ENCODE measurements around the gene CCL20.
"Not testable (repeated sequence)": the region's sequence is repeated elsewhere in the genome, so short reads cannot be mapped to it uniquely, and the experiment has no call there.

CCL20 gene, protein sequence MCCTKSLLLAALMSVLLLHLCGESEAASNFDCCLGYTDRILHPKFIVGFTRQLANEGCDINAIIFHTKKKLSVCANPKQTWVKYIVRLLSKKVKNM

DNA sequence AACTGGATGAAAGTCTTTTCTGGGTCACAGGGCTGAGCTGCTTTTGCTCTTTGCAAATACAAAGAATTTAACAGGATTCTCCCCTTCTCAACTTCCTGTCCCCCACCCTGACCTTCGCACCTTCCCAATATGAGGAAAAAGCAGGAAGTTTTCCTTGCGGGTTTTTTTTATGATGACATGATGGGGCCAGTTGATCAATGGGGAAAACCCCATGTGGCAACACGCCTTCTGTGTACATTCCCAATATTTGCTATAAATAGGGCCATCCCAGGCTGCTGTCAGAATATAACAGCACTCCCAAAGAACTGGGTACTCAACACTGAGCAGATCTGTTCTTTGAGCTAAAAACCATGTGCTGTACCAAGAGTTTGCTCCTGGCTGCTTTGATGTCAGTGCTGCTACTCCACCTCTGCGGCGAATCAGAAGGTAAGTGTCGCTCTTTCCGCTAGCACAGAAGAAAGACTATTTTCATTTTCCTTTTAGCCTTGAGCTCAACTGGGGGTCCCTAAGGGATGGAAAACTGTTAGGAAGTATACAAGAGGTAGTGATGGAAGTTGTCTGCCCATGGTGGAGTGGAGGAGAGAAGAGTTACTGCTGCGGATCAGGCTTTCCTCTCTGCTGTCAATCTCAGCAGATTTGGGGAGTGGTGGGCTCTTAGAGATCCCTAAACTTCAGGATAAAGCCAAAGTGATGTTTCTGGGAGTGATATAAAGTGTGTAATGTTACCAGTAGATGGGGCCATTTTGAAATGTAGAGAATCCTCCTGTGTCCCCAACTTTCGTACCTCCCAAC, at the start of gene CCL20:
Gene CCL20, plus strand, starts transcription at position 281 of the 792 bp plus-strand sequence. Its CDS starts 70 bp downstream, at position 351.
- no peak for DNase-seq (ENCODE audit: low read depth)

DNA sequence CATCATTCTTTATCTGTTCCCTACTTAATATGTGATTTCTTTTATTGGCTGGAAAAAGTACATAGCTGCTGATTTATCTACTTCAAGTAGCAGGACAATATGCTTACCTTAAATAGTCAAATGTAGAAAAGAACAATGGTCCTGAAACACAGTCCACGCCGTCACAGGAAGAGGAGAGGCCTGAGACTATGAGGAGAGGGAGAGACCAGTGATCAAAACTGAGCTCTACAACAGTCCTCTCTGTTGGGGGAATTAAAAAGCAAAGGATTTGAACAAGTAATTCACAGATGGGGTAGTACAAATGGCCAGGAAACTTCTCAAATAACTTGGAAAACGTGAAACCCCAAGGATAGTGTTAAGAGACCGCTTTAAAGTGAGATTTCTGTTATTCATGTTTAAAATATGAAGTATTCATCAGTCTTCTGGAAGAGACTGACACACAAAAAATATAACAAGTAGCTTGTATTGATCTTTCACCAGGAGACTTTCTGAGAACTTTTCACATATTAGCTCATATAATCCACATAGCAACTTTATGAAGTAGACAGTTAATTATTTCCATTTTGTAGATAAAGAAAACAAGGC, 47.8 kb upstream of the CCL20 start:
- DNase-seq (ENCODE audit: low read depth) = no peak

DNA sequence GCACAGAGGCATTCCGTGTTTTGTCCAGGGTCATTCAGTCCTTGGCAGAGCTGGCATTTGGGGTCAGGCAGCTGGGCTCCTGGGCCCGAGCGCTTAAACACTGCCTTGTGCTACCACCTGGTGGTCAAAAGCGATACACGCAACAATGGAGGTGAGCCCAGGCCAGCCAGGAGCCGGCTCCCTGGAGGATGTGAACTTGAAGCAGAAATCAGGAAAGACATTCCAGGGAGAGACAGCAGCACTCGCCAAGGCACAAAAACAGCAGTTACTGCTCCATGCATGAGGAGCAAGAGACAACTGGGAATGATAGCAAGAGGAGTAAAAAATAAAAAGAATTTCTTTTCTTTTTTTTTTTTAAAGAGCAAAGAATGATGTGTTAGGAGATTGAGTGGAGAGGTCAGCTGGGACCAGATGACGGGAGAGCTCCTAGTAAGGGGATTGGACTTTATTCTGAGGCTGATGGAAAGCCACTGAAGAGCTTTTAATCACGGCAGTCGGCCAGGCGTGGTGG, 47.2 kb upstream of the CCL20 start:
- DNase-seq (ENCODE audit: low read depth) = peak; percentile 28

DNA sequence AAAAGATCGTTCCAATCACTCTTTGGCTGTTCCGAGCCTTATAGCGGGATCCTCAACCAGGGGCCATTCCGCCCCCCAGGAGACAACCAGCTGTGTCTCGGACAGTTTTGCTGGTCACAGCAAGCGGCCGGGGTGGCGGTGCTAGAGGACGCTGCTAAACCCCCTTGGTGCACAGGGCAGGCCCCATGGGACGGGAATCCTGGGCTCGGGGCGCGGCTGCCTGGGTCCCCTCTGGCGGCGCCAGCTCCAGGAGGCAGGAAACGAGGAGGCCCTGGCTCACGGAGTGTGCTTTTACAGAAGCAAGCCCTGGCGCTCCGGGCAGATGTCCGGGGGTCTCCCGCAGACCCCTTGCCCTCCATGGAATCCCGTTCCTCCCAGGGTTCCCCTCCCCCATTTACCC, 45.8 kb upstream of the CCL20 start:
- no peak for DNase-seq (ENCODE audit: low read depth)

DNA sequence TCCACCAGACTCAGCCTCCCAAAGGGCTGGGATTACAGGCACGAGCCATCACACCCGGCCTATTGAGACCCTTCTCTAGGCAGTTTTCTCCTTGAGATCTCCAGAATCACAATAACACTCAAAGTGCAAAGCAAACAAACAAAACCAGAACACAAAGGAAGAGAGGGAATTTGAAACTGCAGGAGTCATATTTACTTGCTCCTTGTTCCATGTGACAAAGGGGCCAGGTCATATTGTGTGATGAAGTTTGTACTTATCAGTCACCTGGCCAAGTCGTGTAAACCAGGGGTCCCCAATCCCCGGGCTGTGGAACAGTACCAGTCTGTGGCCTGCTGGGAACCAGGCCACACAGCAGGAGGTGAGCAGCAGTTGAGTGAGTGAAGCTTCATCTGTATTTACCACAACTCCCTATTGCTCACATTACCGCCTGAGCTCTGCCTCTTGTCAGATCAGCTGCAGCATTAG, 41.4 kb upstream of the CCL20 start:
- no peak for DNase-seq (ENCODE audit: low read depth)

DNA sequence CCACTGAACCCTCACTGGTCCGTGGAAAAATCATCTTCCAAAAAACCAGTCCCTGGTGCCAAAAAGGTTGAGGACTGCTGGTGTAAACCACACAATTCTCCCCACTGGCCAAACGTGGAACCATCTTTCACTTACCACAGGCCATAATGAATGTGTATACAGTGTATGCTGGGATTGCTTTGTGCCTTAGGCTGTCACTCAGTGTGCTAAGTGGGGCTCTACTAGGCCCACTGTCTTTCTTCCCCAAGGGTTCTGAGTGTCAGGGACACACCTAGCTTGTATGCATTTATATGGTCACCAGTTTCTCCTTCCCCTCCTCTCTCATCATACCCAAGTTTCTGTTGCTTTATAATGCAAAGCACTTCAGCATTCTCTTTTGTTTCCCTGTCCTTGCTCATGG, 40.7 kb upstream of the CCL20 start:
- no peak for DNase-seq (ENCODE audit: low read depth)

DNA sequence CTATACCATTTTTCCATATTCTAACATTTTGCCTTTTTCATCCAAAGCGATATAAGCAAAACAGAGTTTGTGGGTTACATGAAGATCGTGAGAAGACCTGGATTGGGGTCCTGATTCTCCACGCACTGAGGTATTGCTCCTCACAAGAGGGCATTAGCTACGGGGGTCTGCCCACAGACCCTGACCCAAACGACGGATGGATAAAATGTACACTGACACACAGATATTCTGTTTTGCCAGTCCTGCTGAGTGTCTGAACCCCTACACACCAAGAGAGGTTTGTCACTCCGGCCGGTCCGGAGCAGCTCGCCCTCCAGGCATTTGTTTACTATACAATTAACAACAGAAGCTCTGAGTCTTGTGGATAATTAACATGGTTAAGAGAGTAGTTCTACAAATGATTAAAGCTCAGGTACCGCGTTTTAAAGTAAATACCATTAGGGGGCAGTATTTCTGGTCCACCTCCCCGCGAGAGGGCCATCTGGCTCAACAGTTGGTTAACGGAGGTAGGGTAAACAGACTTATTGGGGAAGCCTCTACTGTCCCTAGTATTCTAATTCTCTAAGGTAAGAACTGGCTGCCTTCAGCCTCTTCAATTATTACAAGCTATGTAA, 39.5 kb upstream of the CCL20 start:
- no peak for DNase-seq (ENCODE audit: low read depth)

DNA sequence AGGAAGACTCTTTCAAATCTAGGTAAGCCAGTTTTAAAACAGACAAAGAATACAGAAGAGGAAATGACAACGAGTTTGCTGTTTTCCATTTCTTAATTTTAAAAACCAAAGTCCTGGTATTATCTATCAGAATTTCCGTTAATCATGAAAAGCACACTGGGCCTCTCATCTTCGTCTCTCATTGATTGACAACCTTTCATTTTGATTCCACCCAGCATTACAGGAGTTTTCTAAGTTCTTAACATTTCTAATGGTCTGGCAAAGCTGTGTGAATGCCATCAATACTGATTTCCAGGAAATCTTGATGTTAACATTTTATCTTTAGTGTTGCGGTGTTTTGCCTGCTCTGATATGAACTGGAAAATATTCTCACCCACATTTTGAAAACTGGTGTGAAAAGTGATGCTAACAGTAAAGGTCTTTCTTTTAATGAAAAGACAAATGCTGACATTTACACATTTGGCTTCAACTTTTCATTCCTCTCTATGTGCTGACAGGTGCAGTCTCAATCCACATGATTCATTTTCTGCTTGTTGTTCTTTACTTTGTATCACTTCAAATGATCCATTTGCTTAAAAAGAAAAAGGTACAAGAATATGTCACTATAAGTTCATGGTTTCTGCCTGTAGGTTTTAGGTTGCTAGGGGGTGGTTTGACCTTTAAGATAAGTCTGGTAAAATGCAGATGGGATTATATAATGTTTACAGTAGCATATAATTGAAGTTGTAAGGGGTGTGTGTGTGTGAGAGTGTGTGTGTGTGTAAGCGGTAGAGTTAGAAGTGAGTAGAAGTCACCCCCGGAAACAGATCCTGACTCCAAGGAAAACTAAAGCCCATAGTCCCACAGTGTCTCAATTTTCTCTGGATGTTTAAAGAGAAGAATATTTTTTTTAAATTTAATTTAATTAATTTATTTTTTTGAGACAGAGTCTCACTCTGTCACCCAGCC, 38.5 kb upstream of the CCL20 start:
- DNase-seq (ENCODE audit: low read depth) = no peak

DNA sequence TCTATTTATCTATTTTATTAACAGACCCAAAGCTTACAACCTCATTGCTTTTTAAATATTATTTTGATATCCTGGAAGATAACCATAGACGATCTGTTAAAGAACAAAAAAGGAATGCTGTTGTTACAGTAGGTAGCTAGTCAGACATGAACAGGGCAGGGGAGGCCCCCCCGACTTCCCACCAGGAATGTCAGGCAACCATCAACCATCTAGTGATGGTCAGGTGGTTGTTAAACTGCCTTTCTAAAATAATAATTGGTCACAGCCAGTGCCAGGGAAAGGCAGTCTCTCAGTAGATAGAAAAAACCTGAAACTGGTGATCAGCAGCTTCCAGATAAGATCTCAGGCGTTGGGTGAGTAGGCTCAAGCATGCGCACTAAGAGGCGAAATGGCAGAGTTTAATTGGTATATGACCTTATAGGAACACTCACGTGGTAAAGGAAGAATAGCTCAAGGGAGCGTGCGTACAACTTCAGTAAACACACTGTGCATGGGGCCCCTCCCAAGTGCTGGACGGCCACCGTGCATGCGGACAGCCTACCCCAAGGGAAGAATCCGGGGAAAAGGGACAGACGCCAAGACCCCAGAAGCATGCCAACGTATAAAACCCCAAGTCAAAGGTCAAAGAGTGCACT, 32.5 kb upstream of the CCL20 start:
- DNase-seq (ENCODE audit: low read depth) = no peak

DNA sequence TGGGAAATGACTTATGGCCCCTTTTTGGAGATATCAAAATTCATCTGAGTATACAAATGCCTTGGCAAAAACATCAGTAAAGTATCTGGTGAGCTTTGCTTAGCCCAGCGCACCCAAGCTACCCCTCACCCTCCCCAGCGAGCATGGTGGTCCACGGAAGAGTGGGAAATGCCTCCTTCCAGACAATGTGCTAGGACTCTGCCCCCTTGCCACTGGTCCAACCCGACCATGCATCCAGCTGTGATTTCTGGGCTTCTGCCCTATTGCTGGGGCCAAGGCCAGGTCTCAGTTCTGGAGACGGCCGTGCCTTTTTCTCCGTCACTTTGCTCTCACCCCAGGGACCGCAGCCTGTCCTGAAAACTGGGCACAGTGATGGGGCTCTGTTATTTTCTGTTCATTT, 31.8 kb upstream of the CCL20 start:
- no peak for DNase-seq (ENCODE audit: low read depth)

DNA sequence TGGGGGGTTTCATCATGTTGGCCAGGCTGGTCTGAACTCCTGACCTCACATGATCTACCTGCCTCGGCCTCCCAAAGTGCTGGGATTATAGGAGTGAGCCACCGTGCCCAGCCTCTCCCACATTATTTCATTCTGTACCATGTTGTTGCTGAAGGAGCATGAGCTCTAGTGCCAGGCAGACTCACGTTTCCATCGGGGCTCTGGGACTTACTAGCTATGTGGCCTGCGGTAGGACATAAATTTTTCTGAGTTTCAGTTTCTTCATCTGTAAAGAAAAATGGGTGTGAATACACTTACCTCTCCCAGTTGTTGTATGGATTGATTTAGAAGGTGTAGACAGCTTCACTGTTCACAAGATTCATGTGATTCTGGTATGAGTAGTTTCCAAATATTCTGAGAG, 30.8 kb upstream of the CCL20 start:
- no peak for DNase-seq (ENCODE audit: low read depth)

DNA sequence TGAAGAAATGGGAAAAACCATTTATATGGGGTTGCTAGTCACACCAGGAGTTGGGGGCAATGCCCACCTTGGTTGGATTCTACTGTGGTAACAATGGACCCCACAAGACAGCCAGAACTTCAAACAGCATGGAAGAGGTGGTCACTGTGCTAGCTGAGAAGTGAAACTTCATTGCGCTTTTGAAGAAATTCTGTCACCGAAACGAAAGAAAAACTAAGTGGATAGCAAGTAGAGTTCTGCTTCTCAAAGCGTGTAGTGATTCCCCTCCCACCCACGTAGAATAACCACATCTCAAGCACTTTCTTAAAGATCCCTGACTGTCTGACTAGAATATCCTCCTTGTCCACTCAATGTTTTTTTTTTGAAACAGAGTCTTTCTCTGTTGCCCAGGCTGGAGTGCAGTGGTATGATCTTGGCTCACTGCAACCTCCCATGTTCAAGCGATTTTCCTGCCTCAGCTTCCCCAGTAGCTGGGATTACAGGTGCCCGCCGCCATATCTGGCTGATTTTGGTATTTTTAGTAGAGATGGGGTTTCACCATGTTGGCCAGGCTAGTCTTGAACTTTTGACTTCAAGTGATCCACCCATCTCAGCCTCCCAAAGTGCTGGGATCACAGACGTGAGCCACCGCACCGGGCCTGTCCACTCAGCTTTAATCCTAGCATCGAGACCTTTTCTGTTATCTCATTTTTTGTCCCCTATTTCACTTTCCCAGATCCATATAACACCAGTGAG, 30.1 kb upstream of the CCL20 start:
- DNase-seq (ENCODE audit: low read depth) = no peak

DNA sequence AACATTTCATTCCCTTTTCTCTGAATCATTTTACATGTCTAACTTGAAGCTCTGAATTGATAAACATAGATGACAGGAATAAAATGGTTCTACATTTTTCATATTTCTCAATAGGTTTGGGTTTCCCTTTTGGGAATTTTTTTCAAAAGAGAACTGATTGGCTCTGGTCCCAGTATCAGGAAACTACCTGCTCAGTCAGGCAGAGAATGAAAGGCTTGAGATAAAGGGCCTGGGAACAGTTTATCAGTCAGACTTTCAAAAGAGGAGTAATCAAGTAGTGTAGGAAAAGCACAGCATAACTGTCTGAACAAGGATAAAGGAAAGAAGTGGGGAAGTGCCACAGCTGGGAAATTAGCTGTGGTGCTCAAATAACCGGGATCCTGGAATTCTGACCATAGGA, 28.3 kb upstream of the CCL20 start:
- DNase-seq (ENCODE audit: low read depth) = no peak

DNA sequence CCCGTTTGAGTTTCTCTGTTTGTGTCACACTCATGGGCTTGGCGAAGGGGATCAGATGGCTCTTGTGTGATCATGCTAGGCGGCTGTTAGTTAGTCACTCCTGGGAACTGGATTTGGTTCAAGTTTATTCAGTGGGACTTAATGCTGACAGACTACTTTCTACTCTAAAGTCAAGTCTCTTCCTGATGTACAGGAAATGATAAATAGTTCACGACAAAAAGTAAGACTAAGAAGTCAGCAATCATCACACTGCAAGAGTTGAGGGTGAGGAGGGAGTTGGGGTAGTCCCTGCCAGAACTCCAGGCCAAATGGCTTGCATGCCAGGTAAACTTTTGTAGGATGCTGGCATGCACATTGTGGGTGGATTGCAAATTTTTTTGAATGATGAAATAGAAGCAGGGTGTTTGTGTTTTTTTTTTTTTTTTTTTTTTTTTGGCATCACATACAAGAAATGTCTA, 25.1 kb upstream of the CCL20 start:
- no peak for DNase-seq (ENCODE audit: low read depth)

DNA sequence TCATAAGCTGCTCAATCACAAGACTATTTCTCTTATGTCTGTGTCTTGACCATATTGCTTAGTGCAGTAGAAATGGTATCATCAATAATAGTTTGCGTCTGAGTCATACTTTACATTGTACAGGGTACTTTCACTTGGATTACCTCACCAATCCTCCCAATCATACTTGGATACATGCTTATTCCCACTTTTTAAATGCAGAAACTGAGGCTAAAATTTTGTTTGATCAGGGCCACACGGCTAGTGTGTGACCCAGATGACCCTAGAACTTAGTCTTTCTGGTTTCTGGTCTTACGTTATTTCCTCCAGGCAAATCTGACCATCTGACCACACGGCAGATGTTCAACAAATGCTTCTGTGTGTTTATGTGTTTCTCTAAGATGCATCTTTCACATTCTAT, 23.8 kb upstream of the CCL20 start:
- DNase-seq (ENCODE audit: low read depth) = no peak

DNA sequence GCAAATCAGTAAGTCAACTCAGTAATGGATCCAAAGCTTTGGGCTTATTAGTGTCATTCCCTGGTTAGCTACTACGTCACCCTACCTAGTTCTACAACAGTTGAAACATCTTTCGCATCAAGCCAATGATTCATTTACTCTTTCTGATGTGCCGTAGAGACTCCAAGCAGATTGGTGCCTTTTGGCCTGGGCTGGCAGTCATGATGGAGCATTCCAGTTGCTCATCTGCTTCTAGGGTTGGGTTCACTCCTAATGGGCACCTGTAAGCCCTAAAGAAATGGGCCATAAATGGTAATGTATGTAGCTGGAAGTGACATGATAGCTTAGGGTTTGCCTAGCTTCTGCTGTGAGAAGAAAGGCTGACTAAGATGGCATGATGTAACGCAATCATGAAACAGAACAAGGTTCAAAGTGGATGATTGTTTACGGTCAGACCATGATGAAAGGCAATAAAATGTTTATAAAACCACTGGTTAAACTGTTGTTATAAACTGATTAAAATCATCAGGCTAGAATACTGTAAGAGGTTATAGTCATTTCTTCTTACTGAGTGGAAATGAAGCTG, 20.4 kb upstream of the CCL20 start:
- DNase-seq (ENCODE audit: low read depth) = no peak

DNA sequence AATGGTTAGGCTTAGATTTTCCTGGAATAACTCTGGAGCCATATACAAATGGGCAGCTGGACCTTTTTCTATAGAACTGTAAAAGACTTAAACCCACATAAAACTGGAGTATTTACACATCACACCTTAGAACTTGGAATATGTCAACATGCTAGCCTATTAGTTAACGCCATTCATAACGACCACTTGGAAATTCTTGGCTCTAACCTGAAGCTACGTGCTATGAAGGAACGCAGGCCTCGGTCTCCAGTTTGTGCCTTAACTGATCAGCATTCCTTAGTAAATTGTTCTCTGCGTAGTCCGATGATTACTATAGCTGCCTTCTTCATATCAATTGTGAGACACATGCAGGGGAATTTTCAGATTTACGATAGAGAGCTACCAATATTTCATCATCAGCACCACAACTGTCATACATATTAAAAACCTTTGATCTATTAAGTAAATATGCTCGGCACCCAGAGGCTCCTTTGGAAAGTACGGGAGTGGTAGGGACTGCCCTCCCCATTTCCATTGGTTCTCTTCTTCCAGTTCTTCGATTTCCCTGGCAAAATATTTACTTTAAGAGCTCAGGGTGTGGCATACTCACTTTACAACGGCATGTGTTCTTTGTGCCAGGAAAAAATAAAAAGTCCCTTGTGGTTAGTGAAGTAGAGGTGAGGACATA, 17.5 kb upstream of the CCL20 start:
- DNase-seq (ENCODE audit: low read depth) = no peak

DNA sequence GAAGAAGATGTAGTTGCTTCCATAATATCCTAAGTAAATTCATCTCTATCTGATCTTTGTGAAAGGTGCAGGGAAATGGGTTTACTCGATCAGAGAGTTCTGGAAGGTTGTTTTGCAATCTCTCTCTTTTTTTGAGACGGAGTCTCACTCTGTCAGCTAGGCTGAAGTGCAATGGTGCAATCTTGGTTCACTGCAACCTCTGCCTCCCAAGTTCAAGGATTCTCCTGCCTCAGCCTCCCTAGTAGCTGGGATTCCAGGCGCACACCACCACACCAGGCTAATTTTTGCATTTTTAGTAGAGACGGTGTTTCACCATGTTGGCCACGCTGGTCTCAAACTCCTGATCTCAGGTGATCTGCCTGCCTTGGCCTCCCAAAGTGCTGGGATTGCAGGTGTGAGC, 16.9 kb upstream of the CCL20 start:
- not testable (repeated sequence) for DNase-seq (ENCODE audit: low read depth)

DNA sequence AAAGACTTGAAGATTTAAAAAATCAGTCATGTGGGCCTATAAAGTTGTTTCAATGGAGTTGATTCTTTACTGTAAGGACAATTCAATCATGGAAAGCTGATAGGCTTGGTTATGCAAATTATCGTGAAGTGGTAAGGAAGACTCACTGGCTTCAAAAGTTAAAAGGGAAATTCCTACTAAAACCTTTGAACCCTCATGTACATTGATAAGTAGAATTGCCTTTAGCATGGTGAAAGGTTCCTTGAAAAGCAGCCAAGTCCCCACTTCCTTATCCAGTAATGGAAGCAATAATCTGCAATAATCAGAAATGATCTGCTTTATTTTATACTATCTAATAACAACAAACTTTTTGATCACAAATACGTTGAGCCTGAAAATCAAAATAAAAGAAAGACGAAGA, 14.4 kb upstream of the CCL20 start:
- DNase-seq (ENCODE audit: low read depth) = no peak

DNA sequence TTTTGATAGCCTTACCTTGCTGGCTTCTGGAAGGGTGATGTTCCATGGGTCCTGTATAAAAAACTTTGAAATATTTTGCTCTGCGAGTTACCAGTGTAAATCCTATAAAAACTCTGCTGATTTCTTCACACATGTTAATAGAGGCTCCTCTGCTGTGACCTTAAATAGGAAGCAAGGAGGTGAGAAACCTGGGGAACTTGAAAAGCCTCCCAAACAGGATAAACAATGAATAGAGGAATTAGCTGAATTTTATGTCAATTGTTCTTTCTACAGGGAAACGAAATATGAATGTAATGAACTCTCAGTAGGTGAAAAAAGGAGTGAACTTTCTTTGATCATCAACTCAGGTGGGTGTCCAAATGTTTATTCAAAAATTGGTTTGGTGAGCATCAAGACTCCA, 10.8 kb upstream of the CCL20 start:
- DNase-seq (ENCODE audit: low read depth) = no peak

Measured in non-pigmented ciliary epithelial cell (primary cell).